Transverse colon (tissue), 3 donors: Measurements from ENCODE around the gene PARP6.

Experiments used
- CTCF ChIP-seq, 5 experiments: fragments of 200-600 bp in 3 of 5; fragments of 450-650 bp in 2 of 5; sonication (generic) in 3 of 5; IDR thresholded peaks; 1 replicate in 2 of 5; 2 replicates in 3 of 5; pipeline ENCODE4 v1.5.1; 2016 to 2017; ENCODE audit warnings: antibody characterized with exemption in 5 of 5, inconsistent platforms in 3 of 5, mild to moderate bottlenecking in 2 of 5, moderate library complexity in 1 of 5
- POLR2A ChIP-seq: fragments of 450-650 bp; IDR thresholded peaks from one replicate; pipeline ENCODE4 v1.6.1; 2016; ENCODE audit warnings: antibody characterized with exemption, mild to moderate bottlenecking, moderate library complexity

- TF ChIP-seq POLR2A, result no peak
- TF ChIP-seq CTCF (IDR thresholded peaks at IDR 0.05), result no peak
Observed at GRCh38 chr15:72269739-72270138, 2.6 kb downstream of the PARP6 start.
